MM.1S (cell line): ENCODE data around the gene ZDHHC22.

Experiments used
- EZH2 ChIP-seq: fragments of 300-600 bp; sonication (generic); optimal IDR thresholded peaks from 2 replicates; pipeline ENCODE3; 2017; ENCODE audit warnings: low read depth, mild to moderate bottlenecking, antibody characterized with exemption, low read length, mixed read lengths
- EZH2phosphoT487 ChIP-seq: fragments of 300-600 bp; sonication (generic); IDR thresholded peaks from 2 replicates; pipeline ENCODE4 v1.6.1; 2018; ENCODE audit warnings: antibody characterized with exemption, low read length

DNA sequence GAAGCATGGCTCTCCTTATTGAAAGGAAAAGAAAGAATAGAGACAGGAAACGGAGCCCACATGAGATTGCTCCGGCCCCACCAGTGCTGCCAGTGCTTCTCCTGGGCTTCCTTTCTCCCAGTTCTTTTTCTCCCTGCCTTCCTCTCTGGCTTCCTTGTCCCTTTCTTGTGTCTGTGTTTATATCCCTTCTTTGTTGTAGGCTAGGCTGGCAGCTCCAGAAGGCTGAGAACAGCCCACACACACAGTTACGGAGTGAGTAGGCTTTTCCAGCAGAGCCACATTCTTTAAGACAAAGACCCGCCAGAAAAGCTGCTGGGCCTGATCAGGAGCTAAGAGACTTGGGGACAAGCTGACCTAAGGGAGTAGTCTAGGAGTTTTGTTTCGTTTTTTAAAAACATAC, 30.6 kb downstream of the ZDHHC22 start:
- TF ChIP-seq EZH2 (no peak), EZH2phosphoT487 (no peak)
